Stimulated activated naive CD8-positive, alpha-beta T cell treated with anti-CD3 and anti-CD28 coated beads, Interleukin-15, Interleukin-2, amounts not matched to agents 100 U/mL and 50 U/mL, for 24 hours (primary cell): ENCODE results near the gene MYEOV.

Experiments
- ATAC-seq: fragments of 150-1000 bp; cut with Tn5 transposase; one replicate; pipeline ENCODE4 v1.10.0; 2021
- DNase-seq: peaks from one replicate; pipeline ENCODE4 v3.0.0; 2021

The MYEOV gene

DNA sequence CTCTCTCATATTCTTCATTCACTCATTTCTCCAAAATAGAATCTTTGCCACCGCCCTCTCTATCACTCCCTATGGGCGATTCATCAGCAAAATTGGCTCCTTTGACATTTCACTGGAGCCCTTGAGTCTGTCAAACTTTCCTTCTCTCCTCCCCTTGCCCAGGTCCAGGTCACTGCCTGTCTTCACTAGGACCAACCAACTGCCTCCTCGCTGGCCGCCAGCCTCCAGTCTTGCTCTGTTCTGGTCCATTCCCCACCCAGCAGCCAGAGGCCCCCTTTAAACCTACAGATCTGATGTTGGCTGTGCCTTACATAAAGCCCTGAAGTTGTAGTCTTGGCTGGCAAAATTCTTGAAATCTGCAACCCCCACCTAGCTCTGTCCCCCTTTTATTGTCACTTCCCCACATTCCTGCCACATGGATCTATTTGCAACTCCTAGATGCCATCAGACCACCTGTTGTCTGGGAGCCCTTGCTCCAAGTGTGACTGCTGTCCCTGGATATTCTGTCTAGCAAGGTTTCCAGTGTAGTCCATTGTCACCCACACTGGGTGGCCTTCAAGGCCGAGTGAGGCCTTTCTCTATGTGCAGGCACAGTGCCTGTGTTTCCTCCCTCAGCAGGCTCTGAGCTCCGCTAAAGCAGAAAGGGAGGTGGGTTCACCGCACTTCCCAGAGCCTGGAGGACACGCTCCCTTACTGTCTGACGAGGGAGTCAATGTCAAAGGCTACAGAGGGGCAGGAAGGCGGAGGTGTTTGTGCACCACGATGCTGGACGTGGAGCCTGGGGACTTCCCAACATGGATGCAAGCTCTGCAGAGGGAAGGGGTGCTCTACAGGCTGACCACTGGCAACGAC, 25.5 kb downstream of the MYEOV start:
- no peak for DNase-seq
- no peak for ATAC-seq

DNA sequence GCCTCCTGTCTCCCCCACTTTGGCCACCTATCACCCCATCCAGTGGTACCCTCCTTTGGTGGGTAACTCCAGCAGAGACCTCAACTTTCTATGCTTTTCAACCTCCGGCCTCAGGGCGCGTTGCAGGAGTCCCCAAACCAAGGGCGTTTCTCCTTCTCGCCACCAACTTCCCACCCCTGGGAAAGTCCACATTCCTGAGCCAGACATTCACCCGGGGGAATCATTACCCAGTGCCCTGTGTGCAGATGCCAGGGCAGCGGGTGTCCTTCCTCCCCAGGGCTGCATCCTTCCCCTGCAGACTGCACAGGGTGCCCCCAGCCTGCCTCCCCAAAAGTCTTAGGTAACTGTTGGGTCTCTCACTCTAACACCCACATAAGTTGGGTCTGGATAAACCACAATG, 26.4 kb downstream of the MYEOV start:
- no peak for DNase-seq
- ATAC-seq, result no peak

DNA sequence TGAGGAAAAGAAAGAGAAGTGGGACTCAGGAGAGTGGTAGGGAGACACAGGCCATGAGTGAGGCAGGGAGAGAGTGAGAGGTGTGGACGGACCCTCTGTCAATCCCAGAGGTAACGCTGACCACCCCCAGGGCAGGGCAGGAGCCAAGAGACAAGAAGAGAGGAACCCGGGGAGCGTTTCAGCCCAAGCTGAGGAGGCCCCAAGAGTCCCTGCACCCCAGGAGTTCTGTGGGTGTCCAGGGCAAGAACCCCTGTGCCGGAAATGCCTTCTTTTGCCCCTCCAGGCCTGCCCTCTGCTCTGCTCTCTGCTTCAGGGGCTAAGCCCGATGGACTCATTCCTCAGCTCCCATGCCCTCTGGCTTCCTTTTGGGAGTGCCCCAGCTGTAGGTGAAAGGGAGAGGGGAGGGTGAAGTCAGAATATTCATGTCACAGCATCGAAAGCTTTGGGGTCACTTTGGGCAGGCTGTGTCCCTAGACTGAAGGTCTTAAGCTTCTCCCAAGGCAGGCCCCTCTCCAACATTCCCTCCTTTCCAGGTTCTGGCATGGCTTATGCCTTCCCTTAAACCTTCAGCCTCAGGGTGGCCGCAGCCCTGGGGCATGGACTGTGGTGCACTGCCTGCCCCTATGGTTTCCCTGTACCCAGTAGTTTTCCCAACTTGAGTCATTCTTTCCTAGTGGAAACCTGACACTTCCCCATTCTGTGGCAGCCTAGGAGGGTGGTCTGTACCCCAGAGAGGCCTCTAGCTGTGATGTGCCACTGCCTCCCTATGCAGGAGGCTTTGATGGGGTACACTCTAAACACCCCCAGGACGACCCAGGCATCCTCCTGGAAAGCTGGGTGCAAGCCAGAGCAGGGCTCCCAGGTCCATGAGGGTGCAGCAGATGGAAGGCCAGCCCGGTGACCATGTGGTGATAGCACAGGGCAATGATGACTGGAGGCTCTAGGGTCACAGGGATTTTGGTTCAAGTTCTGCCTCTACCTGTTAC, 27.1 kb downstream of the MYEOV start:
- DNase-seq, result no peak
- no peak for ATAC-seq

DNA sequence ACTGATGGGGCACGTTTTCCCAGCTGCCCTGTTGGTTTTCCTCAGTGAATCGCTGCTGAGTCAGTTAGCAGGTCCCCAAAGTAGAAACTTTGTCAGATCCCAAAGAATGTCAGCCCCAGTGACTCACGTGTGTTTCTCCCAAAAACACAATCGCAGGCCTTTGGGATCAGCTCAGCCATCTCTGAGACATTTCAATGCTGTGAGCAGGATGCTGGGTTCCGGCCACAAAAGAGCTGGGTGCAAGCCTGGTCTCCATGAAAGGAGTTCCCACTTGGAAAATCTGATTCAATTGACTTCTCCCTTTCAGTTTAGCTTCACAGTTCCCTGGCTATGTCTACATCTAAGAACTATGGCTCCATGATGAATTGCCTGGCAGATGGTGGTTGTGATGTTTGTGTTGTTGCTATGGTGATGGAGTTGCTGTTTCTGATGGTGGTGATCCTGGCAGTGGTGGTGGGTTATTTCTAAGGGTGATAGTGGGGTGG, 28.0 kb downstream of the MYEOV start:
- DNase-seq (no peak), ATAC-seq (peak; percentile 21)

- no peak for DNase-seq
- ATAC-seq, result no peak
These were observed 31.5 kb downstream of the MYEOV start for GRCh38 chr11:69325446-69325845.

DNA sequence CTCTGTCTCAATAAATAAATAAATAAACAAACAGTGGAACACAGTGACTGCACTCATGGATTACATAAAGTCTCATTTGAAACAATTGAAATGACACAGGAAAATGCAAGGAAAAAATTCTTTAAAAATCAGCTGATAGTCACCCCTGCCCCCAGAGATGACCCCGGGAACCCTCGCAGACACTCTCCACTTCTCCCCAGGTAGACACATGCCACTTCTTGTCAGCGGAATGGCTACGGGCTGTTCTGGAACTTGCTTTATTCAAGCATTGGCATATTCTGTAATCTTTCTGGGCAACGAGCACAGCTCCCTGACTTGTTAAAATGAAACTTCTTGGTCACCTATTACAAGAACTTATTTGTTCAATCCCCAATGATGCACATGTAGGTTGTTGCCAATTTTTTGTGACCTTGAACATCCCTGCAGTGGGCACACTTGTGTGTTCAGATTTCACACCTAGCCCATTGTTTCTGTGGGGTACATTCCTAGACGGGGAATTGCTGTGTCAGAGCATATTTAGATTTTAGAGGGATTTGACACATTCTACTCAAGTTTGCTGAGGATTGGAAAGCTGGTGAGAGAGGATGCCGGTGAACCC, 32.8 kb downstream of the MYEOV start:
- DNase-seq (no peak), ATAC-seq (no peak)

- DNase-seq (no peak), ATAC-seq (no peak)
These were observed 33.8 kb downstream of the MYEOV start for GRCh38 chr11:69327741-69328191.

GRCh38 chr11:69328231-69328630, 34.3 kb downstream of the MYEOV start:
- ATAC-seq (no peak), DNase-seq (no peak)

GRCh38 chr11:69329581-69329980, 35.6 kb downstream of the MYEOV start:
- DNase-seq (no peak), ATAC-seq (no peak)

- ATAC-seq, result no peak
These were observed 36.4 kb downstream of the MYEOV start for GRCh38 chr11:69330330-69330729.

DNA sequence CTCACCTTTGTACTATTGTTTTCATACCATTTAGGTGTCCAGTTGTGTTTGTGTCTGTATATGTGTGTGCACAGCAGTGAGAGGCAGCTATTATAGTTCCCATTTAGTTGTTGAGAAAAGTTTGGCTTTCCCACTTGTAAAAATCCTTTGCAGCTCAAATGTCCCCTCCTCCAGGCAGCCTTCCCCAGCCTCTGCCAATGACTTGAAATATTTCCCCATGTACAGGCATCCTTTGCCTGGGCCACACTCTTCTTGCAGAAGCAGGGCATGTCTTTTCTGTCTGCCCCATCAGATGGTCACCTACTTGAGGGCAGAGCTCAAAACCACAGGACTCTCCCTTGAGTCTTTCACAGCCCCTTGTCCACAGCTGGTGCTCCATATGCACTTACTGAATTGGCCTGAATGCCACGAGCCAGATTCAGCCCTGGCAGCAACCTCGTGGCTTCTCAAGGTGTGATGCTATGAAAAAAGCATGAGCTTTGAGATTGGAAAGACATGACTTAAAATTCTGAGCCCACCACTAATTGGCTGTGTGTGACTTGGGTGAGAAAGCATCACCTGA, 39.3 kb downstream of the MYEOV start:
- ATAC-seq (no peak), DNase-seq (no peak)

More at GRCh38 chr11:69330330-69330729, 36.4 kb downstream of the MYEOV start:
- no peak for DNase-seq

GRCh38 chr11:69333879-69334278, 39.9 kb downstream of the MYEOV start:
- DNase-seq (no peak), ATAC-seq (no peak)

GRCh38 chr11:69335007-69335780, 41.2 kb downstream of the MYEOV start:
- ATAC-seq (no peak), DNase-seq (peak; percentile 2)

DNA sequence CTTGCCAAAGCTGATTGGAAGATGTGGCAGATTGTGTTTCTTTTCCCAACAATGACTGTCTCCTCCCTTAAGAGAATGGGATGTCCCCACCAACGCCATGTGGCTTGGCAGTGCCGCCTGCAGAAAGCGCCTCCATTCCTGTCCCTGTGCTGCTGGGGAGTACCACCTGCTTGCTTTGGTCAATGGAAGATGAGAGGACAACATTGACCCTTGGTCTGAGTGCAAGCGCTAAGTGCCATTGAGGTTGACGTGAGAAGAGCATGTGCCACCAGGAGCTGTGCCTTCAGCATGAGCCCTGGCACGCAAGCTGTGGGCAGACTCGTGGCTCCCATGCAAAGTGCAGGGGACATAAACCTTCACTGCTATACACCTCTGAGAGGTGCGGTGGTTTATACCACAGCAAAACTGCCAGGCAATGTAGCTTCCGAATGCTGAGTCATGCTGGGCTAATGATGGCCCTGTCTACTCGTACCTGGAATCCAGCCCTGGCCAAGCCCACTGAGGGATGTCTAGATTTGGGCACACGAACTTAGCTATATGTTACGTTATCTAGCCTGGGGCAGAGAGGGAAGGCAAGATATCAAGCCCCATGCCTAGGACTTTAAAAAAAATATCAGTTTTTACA, 41.9 kb downstream of the MYEOV start:
- ATAC-seq (no peak), DNase-seq (peak; percentile 5)

DNA sequence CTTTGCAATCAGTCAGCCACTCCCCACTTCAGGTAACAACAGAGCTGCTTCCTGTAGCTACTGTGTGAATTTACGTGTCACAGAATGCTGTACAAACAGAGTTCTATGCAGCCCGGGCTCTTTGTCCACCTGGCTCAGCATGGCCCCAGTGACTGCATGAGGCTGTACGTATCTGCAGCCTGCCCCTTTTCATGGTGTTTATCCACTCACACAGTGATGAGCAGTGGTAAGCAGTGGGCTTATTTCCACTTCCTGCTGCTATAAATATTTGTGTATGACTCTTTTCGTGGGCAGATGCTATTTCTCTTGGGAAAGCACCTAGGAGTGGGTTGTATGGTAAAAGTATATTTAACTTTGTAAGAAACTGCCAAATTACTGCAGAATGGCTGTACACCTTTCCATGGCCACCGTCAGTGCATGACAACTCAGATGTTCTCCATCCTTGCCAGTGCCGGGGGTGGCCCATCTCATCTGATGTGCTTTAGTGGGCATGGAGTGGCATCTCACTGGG, 43.3 kb downstream of the MYEOV start:
- peak; percentile 94 for ATAC-seq
- peak; percentile 52 for DNase-seq

DNA sequence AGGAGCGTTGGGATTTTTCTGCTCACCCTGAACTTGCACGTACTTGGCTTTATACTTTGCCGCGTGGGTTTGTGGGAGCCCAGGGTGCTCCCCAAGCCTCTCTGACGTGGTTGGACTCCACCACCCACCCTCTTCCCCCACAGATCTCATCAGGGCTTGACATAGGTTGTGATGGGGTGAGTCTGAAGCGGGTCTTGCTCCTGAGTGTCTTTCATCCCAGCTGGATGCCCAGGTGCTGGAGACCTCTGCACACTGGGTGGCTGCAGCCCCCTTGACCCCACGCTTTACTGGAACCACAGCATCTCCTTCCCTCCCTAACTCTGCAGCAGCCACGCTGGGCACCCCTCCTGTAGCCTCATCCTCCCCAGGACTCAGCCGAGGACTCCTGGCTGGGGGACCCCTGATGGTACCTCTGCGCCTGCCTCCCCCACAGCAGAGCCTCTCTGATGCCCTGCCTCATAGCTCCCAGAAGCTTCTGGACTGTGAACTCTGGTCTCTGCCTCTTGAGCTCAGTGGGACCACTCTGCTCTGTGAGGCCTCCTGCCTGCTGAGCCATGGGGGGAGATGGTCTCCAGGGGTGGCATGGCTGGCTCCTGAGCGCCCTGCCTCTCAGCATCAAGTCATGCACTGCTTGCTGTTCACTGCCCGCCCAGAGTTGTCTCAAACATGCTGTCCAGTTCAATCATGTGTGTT, 45.2 kb downstream of the MYEOV start:
- DNase-seq (peak; percentile 28), ATAC-seq (no peak)

GRCh38 chr11:69339983-69340565, 46.1 kb downstream of the MYEOV start:
- DNase-seq (peak; percentile 7), ATAC-seq (no peak)

DNA sequence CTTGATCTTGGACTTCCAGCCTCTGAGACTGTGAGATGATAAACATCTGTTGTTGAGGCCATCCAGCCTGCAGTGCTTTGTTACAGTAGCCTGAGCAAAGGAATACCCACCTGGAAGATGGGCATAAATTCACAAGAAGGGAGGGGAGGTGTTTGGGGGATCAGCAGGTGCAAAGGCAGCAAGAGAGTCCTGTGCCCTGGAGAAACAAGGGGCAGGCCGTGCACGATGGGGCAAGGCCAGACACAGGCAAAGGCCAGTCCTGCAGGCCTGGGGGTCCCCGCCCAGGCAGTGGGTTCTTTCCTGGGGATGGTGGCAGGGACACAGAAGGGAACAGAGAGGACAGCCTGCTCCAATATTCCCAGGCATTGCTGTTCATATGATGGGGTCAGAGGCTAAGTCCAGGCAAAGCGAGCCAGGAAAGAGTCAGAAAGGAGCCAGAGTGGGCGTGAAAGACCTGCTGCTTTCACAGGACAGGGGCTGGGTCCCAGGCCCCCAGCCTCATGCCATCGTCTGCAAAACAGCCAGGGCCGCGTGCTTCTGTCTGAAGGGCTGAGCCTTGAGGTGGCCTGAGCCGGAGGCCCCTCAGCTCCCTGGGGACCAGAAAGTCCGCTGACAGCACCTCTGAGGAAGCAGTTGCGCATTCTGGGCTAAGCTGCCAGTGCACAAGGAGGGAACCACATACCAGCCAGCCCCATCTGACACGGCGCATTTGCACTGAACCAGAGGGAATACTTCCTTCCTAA, 48.8 kb downstream of the MYEOV start:
- no peak for ATAC-seq
- DNase-seq, result peak; percentile 1
